GM19099 (cell line): Measurements from ENCODE around the gene CABP7.

Experiments used
- POLR2A ChIP-seq: IDR thresholded peaks from 3 replicates; pipeline ENCODE4 v1.6.1; 2011; ENCODE audit warnings: low read depth; ENCODE audit not compliant: insufficient read length; ENCODE audit errors: extremely low read depth

CABP7 gene

GRCh38 chr22:29719899-29720645 lies at the start of gene CABP7:
CABP7 (plus strand) TSS chr22:29720003; CDS start chr22:29720425, 422 bp downstream.
- no peak for TF ChIP-seq POLR2A

- no peak for TF ChIP-seq POLR2A
Observed at GRCh38 chr22:29670626-29671025, 49.2 kb upstream of the CABP7 start.

- TF ChIP-seq POLR2A = no peak
Observed at GRCh38 chr22:29673361-29674066, 46.3 kb upstream of the CABP7 start.

GRCh38 chr22:29674121-29674520 lies 45.7 kb upstream of the CABP7 start:
- TF ChIP-seq POLR2A = no peak

- TF ChIP-seq POLR2A = no peak
Observed at GRCh38 chr22:29679316-29679715, 40.5 kb upstream of the CABP7 start.

GRCh38 chr22:29683536-29683935 lies 36.3 kb upstream of the CABP7 start:
- TF ChIP-seq POLR2A = no peak

- no peak for TF ChIP-seq POLR2A
Observed at GRCh38 chr22:29684244-29684643, 35.6 kb upstream of the CABP7 start.

GRCh38 chr22:29689206-29689879 lies 30.5 kb upstream of the CABP7 start:
- no peak for TF ChIP-seq POLR2A

- TF ChIP-seq POLR2A = no peak
Observed at GRCh38 chr22:29689880-29690213, 30.0 kb upstream of the CABP7 start.

GRCh38 chr22:29690476-29690875 lies 29.3 kb upstream of the CABP7 start:
- TF ChIP-seq POLR2A = no peak

- no peak for TF ChIP-seq POLR2A
Observed at GRCh38 chr22:29691636-29692326, 28.0 kb upstream of the CABP7 start.

GRCh38 chr22:29692327-29692640 lies 27.5 kb upstream of the CABP7 start:
- no peak for TF ChIP-seq POLR2A

GRCh38 chr22:29693161-29693560 lies 26.6 kb upstream of the CABP7 start:
- no peak for TF ChIP-seq POLR2A

- no peak for TF ChIP-seq POLR2A
Observed at GRCh38 chr22:29693671-29694070, 26.1 kb upstream of the CABP7 start.

- no peak for TF ChIP-seq POLR2A
Observed at GRCh38 chr22:29695129-29695926, 24.5 kb upstream of the CABP7 start.
